ENCODE data around the gene CALHM6.

GRCh38 chr6:116444575-116444974 lies 16.6 kb upstream of the CALHM6 start:
- no peak for TF ChIP-seq CTCF (IDR thresholded peaks at IDR 0.05)
- no peak for TF ChIP-seq EZH2 (IDR thresholded peaks at IDR 0.05; ENCODE audit: borderline replicate concordance, insufficient read depth, low read depth, low read length, poor library complexity, severe bottlenecking)
